Coronary artery (tissue), 2 donors: ENCODE data around the gene LMTK3.
A peak's percentile ranks its signal among the peaks of the same experiment; 100 is the strongest.
"Not testable (repeated sequence)": the region's sequence is repeated elsewhere in the genome, so short reads cannot be mapped to it uniquely, and the experiment has no call there.

Source experiments
- DNase-seq: peaks from one replicate; pipeline ENCODE4 v3.0.0-alpha.2; 2017; ENCODE audit warnings: low spot score
- H3K27ac ChIP-seq, 2 donors: fragments of 200-600 bp; sonication (generic); one replicate each; pipeline ENCODE4 v1.5.1; 2016 to 2019
- H3K4me3 ChIP-seq: fragments of 200-600 bp; sonication (generic); 2 replicates; pipeline ENCODE4 v1.5.1; 2016; ENCODE audit warnings: mild to moderate bottlenecking, moderate library complexity
- TF ChIP-seq, protein P1 (sequence below): fragments of 200-600 bp; sonication (generic); IDR thresholded peaks from one replicate; pipeline ENCODE4 v1.5.1; 2019; ENCODE audit warnings: antibody characterized with exemption

Gene LMTK3

DNA sequence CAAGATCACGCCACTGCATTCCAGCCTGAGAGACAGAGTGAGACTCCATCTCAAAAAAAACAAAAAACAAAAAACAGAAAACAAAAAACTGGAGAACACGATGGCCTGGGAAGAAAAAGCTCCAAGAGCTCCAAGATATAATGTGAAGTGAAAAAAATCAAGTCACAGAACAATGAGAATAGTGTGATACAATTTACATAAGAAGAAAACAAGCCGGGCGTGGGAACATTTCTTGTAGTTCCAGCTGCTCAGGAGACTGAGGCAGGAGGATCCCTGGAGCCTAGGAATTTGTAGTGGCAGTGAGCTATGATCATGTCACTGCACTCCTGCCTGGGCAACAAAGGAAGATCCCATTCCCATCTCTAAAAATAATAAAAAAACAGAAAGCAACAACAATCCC lies 8.5 kb upstream of the LMTK3 start:
- no peak for DNase-seq
- Histone ChIP-seq H3K4me3 (no peak overlapping the region), H3K27ac (no peak overlapping the region)
- TF ChIP-seq, protein P1, sequence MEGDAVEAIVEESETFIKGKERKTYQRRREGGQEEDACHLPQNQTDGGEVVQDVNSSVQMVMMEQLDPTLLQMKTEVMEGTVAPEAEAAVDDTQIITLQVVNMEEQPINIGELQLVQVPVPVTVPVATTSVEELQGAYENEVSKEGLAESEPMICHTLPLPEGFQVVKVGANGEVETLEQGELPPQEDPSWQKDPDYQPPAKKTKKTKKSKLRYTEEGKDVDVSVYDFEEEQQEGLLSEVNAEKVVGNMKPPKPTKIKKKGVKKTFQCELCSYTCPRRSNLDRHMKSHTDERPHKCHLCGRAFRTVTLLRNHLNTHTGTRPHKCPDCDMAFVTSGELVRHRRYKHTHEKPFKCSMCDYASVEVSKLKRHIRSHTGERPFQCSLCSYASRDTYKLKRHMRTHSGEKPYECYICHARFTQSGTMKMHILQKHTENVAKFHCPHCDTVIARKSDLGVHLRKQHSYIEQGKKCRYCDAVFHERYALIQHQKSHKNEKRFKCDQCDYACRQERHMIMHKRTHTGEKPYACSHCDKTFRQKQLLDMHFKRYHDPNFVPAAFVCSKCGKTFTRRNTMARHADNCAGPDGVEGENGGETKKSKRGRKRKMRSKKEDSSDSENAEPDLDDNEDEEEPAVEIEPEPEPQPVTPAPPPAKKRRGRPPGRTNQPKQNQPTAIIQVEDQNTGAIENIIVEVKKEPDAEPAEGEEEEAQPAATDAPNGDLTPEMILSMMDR = no peak

DNA sequence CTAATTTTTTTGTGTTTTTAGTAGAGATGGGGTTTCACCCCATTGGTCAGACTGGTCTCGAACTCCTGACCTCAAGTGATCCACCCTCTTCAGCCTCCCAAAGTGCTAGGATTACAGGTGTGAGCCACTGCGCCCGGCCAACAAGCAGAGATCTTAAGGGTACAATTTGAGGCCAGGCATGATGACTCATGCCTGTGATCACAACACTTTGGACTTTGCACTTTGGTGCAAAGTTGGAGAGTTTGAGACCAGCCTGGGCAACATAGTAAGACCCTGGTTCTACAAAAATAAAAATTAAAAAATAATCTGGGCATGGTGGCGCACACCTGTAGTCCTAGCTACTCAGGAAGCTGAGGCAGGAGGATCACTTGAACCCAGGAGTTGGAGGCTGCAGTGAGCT lies 7.8 kb upstream of the LMTK3 start:
- H3K27ac ChIP-seq, H3K4me3 ChIP-seq, DNase-seq: not testable (repeated sequence)

DNA sequence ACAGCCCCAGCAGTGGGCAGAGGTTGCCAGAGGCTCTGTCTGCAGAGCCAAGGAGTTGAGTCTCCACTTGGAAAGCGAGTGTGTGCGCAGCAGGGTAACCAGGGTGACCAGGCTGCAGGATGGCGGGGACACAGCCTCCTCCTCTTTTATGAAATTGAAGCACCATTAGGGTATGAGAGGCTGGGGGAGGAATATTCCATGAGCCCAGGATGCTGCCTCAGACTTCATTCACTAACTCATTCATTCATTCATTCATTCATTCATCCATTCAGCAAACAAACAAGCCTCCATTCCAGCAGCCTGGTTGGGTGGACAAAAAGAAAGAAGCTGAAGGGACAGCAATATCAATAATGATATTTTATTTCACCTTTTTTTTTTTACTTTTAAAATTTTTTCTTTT lies 6.6 kb upstream of the LMTK3 start:
- DNase-seq = no peak
- TF ChIP-seq, protein P1 = no peak
- H3K27ac ChIP-seq = no peak overlapping the region
- H3K4me3 ChIP-seq = no peak overlapping the region

DNA sequence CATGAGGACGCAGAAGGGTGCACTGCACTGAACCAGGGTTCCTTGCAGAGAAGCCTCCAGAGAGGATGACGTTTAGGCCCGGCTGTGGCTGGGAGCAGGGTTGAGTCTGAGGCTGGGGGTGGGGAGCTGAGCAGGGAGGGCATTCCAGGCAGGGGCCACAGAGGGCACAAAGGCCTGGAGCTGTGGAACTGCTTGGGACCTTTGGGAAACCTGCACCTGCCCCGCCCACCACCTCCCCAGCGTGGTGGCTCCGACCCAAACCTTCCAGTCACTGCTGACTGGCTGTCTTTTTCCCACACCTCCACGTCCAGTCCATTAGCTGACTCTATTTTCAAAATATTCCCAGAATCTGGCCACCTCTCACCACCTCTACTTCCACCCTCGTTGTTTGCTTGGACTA lies 4.9 kb upstream of the LMTK3 start:
- H3K27ac ChIP-seq = no peak overlapping the region
- no peak overlapping the region for H3K4me3 ChIP-seq
- TF ChIP-seq, protein P1 = no peak
- no peak for DNase-seq

DNA sequence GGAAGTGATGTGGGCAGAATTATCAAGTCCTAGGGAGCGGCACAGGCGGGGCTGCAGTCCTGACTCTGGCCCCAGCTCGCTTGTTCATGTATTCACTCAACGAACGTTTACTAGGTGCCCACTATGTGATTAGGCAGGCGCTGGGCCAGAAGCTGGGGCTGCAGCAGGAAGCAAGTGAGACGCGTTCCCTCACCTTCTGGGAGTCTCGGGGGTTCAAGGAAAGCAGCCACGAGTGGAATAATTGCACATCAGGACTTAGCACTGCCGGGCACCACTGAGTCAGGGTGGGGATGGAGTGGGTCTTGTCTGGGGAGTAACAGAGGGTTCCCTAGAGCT lies 2.5 kb upstream of the LMTK3 start:
- Histone ChIP-seq H3K4me3 (peak overlapping the region; percentile 73), H3K27ac (no peak overlapping the region)
- no peak for DNase-seq
- TF ChIP-seq, protein P1 = no peak

DNA sequence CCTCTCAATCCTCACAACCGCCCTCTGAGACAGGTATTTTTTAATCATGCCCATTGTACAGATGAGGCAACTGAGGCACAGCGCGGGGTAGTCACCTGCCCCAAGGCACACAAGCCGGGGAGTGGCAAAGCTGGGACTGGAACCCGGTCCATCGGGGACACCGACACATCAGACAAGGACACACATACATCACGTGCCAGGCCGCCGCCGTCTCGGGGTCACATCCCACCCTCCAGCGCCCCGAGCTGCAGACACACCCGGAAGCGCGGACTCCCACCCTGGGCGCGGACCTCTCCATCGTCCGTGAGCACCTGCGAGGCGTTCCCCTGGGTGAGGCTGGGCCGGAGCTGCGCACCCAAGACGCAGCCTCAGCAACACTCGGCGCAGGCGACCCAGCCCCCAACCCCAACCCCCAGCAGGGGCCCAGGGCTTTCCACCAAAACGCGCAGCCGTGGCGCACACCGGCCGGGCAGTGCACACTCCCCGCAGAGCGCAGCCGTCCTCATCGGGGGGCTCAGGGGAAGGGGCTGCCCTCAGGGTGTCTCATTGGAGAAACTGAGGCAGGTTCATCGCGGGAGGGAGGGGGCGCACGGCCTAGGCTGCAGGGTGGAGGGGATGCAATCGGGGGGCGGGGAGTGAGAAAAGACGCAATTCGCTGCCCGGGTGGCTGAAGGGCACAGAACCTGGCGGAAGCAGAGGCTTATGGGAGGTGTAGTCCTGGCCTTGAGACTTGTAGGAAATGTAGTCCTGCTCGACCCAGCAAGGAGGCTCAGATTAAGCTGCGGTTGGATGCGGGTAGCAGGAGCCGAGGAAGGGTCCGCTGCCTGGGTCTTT lies 1.9 kb upstream of the LMTK3 start:
- Histone ChIP-seq H3K4me3 (peak overlapping the region; percentile 73), H3K27ac (no peak overlapping the region)
- TF ChIP-seq, protein P1 = no peak
- no peak for DNase-seq

DNA sequence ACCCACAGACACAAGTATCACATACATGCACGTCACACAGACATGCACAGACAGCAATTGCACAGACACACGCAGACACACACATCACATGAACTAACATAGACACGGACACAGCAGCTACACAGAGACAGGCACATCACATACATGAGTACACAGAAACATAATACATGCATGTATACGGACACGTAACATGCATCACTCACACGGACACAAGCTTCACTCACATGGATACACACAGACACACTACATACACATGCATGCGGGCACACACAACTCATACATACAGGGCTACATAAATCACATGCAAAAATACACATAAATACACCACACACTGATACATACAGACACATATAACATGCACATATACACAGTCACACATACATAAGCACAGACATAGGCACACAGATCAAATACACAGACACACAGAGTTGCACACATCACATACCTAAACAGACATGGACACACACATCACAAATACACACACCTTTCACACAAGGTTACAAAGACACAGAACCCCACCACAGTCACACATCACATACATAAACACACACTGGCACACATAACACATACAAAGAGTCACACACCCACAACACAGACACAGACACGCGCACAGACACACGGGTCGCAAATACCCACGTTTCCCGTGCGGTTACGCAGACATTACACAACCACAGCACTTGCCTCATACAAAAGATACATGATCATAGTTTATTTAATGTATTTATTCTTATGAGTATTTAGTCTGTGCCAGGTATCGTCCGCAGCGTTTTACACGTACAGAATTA lies 1.1 kb upstream of the LMTK3 start:
- no peak for DNase-seq
- Histone ChIP-seq H3K4me3 (peak overlapping the region; percentile 73), H3K27ac (no peak overlapping the region)
- TF ChIP-seq, protein P1 = no peak
